ENCODE results near the gene ISM1.

The ISM1 gene

GRCh38 chr20:13259921-13260320, 38.8 kb downstream of the ISM1 start:
- no peak for DNase-seq

- no peak for DNase-seq
Measured at GRCh38 chr20:13260650-13261279, 39.7 kb downstream of the ISM1 start.

- DNase-seq: peak; percentile 87
Measured at GRCh38 chr20:13261460-13262301, 40.6 kb downstream of the ISM1 start.

GRCh38 chr20:13262302-13262650, 41.2 kb downstream of the ISM1 start:
- no peak for DNase-seq

GRCh38 chr20:13262671-13263360, 41.7 kb downstream of the ISM1 start:
- DNase-seq: no peak

GRCh38 chr20:13263451-13263850, 42.4 kb downstream of the ISM1 start:
- no peak for DNase-seq

GRCh38 chr20:13264907-13265306, 43.8 kb downstream of the ISM1 start:
- no peak for DNase-seq

GRCh38 chr20:13265941-13266340, 44.9 kb downstream of the ISM1 start:
- no peak for DNase-seq

GRCh38 chr20:13267231-13267630, 46.2 kb downstream of the ISM1 start:
- no peak for DNase-seq

GRCh38 chr20:13268953-13269352, 47.9 kb downstream of the ISM1 start:
- no peak for DNase-seq

GRCh38 chr20:13270211-13270610, 49.1 kb downstream of the ISM1 start:
- no peak for DNase-seq

GRCh38 chr20:13271098-13271497, 50.0 kb downstream of the ISM1 start:
- DNase-seq: no peak

- DNase-seq: no peak
Measured at GRCh38 chr20:13271977-13272975, 51.2 kb downstream of the ISM1 start.

- DNase-seq: no peak
Measured at GRCh38 chr20:13274275-13274861, 53.3 kb downstream of the ISM1 start.

GRCh38 chr20:13276945-13277541, 56.0 kb downstream of the ISM1 start:
- DNase-seq: no peak

GRCh38 chr20:13277663-13278295, 56.7 kb downstream of the ISM1 start:
- no peak for DNase-seq

GRCh38 chr20:13278812-13279570, 57.9 kb downstream of the ISM1 start:
- DNase-seq: no peak

GRCh38 chr20:13280609-13281324, 59.7 kb downstream of the ISM1 start:
- DNase-seq: no peak

- no peak for DNase-seq
Measured at GRCh38 chr20:13283869-13284829, 63.1 kb downstream of the ISM1 start.
